Kidney tubule cell (primary cell): ENCODE results near the gene OR4K15.
"Not testable (repeated sequence)": the region's sequence is repeated elsewhere in the genome, so short reads cannot be mapped to it uniquely, and the experiment has no call there.

ENCODE experiments used
- DNase-seq: peaks from one replicate; pipeline ENCODE4 v3.0.0-alpha.2; 2018; ENCODE audit warnings: low spot score

OR4K15 gene

DNA sequence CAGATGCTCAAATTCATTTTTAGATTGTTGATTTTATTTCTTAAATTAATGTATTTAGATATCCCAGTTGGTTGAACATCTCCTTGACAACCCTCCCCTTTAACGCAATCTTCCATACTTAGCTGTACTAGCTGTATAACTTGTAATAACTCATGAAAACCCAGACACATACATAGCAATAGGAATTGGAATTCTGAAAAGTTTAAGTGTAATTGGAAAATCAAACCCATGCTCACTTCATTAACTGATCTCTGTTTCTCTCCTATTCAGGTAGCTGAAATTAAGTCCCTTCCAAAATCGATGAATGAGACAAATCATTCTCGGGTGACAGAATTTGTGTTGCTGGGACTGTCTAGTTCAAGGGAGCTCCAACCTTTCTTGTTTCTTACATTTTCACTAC is at the start of gene OR4K15:
Gene OR4K15 (plus strand): TSS at position 301 of the 400 bp plus-strand sequence. CDS start 0 bp downstream, at position 301.
- no peak for DNase-seq

DNA sequence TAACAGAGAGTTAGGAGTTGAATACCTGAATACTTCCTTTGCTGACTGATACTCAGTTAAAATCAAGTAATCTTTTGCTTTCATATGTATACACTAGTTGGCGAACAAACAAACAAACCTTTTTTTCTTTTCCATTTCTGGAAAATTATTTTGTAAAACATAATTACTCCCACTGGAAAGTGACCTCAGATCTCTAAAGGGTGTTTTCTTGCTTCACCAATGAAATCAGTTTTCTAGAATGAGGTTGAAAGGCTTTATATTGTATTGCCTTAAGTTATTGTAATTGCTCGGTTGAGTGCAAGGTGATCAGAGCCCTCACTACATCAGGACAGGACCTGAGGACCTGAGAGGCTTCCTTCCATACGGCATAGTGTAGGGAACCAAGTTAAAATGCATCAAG is 44.8 kb upstream of the OR4K15 start, which contains the start of gene OR4K1:
Gene OR4K1 (plus strand): TSS at position 301 of the 400 bp plus-strand sequence. CDS start 4,750 bp downstream, outside the sequence.
- DNase-seq: no peak

- no peak for DNase-seq
Observed at GRCh38 chr14:19941668-19942067, 33.7 kb upstream of the OR4K15 start.

DNA sequence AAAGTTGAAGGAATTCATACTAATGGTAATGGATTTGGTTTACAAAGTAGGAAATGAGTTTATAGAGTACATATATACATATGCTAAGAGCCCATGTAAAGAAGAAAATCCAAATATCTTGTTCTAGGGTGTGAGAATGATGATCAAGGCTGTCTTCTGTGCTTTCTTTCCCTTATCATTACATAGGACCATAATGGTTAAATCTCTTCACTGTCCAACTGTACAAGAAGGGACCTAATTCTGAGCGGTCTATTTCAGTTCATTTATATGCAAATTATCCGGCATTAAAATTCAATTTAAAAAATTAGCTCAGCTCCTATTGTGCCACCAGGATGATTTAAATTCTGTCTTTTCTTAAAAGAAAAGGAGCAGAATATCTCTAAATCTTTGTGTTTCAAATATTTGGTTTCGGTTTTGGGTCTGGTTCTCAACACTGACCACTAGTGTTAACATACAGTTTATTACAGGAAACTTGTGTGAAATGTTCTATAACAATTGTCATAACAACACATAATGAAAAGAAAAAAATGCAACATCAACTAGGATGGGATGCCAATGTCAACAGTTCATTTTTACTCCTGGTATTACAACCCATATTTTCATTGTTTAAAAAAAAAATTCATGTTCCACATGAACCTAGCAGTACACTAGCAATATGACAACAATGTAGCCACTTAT is 27.8 kb upstream of the OR4K15 start:
- DNase-seq: no peak

- DNase-seq: peak; percentile 9
Observed at GRCh38 chr14:19949218-19949617, 26.2 kb upstream of the OR4K15 start.

GRCh38 chr14:19969735-19970134 is 5.7 kb upstream of the OR4K15 start:
- DNase-seq: not testable (repeated sequence)

DNA sequence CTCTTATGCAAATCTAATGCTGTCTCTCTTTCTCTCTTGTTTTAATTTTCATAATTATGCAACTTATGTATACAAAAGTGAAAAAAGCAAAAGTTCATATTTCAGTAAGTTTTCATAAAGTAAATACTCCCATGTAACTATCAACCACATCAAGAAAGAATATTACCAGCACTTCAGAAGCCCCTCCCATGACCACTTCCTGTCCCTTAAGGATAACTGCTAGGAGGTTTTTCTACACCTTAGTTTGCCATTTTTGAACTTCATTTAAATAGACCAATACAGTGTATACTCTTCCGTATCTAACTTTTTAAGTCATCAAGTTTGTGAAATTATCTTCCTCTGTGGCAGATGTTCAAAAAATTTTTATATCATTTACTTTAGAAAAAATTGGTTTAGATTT is 547 bp upstream of the OR4K15 start:
- no peak for DNase-seq

- no peak for DNase-seq
Observed at GRCh38 chr14:19993438-19993837, 18.0 kb downstream of the OR4K15 start.

- no peak for DNase-seq
Observed at GRCh38 chr14:20001863-20002262, 26.5 kb downstream of the OR4K15 start, which contains the start of gene OR4Q2. Gene OR4Q2 (plus strand): TSS chr14:20002163.

DNA sequence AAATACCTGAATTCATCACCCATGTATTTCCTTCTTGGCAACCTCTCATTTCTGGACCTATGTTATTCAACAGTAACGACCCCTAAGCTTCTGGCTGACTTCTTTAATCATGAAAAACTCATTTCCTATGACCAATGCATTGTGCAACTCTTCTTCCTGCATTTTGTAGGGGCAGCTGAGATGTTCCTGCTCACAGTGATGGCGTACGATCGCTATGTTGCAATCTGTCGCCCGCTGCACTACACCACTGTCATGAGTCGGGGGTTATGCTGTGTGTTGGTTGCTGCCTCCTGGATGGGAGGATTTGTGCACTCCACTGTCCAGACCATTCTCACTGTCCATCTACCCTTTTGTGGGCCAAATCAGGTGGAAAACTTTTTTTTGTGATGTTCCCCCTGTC is 26.9 kb downstream of the OR4K15 start:
- DNase-seq: no peak

GRCh38 chr14:20008156-20008555 is 32.8 kb downstream of the OR4K15 start:
- no peak for DNase-seq

GRCh38 chr14:20019257-20019865 is 44.0 kb downstream of the OR4K15 start, which contains the start of gene OR4K14:
Gene OR4K14 (minus strand): TSS chr14:20019307. CDS start chr14:20015193, 4,114 bp downstream.
- DNase-seq: no peak
